GM12874 (cell line): ENCODE measurements around the gene SPA17.

Experiments used
- TF ChIP-seq, protein P1 (sequence below): IDR thresholded peaks from 2 replicates; pipeline ENCODE4 v1.5.1; 2011; ENCODE audit warnings: low read depth, mild to moderate bottlenecking, control low read depth, low read length, moderate library complexity; ENCODE audit not compliant: insufficient read depth

Gene SPA17

DNA sequence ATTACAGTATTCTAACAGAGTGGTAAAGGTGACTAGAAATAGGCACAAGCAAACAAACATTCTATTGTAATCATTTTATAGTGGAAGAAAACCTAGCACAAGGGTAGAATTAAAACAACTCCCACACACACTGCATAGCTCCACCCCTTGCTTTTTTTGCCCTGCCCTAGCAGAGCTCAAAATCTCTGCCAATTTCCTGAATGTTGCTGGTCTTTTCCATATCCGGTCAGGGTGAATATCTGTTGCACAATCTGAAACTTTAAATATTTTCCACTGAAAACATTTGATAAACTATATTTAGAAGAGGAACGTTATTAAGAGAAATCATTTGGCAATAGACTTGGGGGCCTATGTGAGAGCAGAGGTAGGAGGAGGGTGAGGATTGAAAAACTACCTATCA lies 2.7 kb downstream of the SPA17 start:
- TF ChIP-seq, protein P1, sequence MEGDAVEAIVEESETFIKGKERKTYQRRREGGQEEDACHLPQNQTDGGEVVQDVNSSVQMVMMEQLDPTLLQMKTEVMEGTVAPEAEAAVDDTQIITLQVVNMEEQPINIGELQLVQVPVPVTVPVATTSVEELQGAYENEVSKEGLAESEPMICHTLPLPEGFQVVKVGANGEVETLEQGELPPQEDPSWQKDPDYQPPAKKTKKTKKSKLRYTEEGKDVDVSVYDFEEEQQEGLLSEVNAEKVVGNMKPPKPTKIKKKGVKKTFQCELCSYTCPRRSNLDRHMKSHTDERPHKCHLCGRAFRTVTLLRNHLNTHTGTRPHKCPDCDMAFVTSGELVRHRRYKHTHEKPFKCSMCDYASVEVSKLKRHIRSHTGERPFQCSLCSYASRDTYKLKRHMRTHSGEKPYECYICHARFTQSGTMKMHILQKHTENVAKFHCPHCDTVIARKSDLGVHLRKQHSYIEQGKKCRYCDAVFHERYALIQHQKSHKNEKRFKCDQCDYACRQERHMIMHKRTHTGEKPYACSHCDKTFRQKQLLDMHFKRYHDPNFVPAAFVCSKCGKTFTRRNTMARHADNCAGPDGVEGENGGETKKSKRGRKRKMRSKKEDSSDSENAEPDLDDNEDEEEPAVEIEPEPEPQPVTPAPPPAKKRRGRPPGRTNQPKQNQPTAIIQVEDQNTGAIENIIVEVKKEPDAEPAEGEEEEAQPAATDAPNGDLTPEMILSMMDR: no peak

DNA sequence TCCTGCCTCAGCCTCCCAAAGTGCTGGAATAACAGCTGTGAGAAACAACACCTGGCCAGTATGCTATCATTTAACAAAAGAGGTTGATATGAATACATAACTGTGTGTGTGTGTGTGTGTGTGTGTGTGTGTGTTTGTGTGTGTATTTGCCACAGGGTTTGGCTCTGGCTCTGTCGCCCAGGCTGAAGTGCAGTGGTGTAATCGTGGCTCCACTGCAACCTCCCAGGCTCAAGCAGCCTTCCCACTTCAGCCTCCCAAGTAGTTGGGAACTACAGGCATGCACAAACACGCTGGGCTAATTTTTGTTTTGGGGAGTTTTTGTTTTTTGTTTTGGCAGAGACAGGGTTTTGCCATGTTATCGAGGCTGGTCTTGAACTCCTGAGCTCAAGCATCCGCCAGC lies 4.7 kb downstream of the SPA17 start:
- TF ChIP-seq, protein P1: no peak

DNA sequence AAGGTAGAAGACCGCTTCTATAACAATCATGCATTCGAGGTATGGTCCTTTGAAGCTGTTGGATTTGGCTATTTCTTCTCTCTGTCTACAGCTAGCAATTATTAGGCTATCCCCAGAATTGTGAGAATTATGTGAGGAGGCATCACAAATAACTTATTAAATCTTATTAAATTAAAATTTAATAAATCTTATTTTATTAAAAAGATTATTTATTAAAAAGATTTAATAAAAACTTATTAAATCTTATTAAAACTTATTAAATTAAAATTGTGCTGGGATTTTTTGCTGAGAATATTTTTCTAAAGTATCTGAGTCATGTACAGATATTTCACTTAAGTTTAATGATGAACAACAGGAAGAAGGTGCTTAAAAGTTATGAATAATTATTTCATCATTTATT lies 7.7 kb downstream of the SPA17 start:
- TF ChIP-seq, protein P1: no peak

DNA sequence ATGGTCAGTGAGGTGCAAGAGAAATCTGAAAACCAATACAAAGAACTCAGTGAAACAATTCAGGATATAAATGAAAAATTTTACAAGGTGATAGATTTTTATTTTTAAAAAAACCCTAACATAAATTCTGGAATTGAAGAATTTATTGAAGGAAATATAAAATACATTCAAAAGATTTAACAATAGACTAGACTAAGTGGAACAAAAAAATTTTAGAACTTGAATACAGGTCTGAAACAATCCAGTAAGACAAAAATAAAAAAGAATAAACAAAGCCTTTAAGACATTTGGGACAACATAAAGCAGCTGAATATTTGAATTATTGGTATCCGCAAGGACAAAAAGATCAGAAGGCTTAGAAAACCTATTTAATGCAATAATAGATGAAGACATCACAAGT lies 8.7 kb downstream of the SPA17 start:
- TF ChIP-seq, protein P1: no peak

DNA sequence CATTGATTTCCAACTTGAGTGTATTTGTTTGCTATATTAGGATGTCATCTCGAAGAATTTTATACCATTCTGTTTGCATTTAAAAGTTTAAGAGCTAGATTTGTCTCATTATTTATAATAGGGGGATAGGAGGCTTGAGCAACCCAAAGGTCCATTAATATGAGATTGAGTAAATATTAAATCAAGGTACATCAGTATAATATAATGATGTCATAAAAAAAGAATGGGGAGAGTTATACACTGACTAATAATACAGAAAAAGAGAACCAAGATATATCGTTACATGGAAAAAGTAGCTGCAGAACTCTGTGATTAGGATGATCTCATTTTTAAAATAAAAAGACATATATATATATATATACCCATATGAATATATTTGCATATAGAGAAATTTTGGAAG lies 19.4 kb downstream of the SPA17 start:
- TF ChIP-seq, protein P1: no peak

DNA sequence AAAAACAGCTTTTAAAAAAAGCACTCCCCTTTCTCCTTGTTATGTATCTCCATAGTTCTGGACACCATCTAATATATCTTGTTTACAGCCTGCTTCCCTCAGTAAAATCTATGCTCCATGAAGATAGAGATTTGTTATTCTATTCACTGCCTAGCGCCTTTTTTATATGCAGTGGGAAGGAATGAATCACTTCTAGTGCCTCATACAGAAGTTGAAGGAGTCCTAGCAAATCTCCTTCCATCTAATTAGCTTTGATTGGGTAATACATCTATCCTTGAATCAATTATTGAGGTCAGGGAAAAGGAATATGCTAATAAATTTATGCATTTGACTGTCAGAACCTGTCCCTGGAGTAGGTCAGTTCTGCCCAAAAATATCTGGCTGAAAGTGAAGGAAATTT lies 25.8 kb downstream of the SPA17 start:
- TF ChIP-seq, protein P1: no peak

DNA sequence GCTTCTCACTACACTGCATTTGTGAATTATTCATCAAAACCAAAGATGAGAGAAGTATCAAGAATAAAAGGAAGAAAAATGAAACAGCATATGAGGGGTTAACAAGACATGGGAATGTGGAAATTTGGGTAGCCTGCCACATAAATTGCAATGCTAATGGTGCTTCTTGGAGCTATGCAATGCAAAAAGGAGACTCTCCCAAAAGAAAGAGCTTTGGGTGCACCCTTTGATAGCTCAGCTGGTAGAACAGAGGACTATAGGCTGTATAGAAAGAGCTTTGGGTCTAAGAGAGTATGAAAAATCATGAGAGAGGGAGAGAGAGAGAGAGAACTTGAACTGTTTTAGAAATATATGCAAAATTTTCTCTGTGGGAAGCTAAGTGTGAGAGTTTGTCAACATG lies 26.3 kb downstream of the SPA17 start:
- TF ChIP-seq, protein P1: no peak

DNA sequence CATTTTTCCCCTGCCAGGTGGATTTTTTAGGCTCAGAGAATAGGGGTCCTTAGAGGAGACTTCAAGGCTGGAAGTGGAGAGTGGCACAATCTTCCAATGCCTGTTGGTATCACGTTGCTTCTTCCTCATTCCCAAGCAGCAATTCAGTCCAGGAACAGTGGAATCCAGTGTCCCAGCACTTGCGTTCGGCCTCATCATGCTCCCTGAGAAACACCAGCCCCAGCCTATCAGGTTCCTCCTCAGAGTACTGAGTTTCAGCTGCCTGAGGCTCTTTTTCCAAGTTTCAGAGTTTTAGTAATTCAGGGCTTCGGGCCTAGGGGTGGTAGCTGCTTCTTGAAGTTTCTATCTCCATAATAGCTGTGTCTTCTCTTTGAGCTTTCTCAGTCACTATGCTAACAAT lies 34.1 kb downstream of the SPA17 start:
- TF ChIP-seq, protein P1: no peak
